ENCODE measurements around the gene AREG.
A peak's percentile ranks its signal among the peaks of the same experiment; 100 is the strongest.

The AREG gene

GRCh38 chr4:74433541-74434172, 11.3 kb upstream of the AREG start:
- DNase-seq = no peak

GRCh38 chr4:74435296-74435695, 9.6 kb upstream of the AREG start:
- DNase-seq = no peak

DNA sequence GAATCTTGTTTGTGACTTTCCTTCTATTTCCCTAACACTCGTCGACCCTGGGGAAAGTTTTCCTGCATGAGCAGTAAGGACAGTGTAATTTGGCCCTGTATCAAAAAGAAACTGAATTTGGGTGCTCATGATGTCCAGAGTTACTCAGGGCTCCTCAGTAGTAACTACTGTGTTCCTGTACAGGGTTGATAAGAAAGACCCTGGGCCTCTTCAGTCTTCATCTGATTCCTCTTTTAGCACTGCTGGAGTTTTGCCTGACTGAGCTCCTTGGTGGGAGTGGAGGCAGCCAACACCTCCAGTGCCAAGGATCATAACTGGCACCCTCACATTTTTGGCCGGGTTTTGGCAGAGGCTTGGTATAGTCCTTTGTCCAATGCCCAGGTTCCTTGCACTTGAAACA, 7.1 kb upstream of the AREG start:
- DNase-seq = no peak

DNA sequence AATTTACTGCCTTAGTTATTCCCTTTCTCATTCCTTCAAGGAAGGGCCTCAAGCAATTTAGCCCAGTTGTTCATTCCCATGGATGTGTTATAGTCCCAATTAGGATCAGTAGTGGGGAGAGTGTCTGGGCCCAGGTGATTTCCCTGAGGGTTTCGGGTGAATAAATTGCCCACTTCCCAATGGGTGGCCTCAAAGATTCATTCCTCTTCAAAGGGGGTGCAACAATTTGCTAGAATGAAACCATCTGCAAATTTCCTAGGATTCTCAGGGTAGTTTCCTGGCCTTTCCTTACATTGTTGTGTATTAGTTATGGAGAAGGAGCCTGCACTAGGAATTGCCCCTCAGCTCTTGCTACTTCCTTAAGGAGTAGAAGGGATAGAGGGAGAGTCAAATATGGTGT, 6.3 kb upstream of the AREG start:
- no peak for DNase-seq

GRCh38 chr4:74439952-74440351, 5.0 kb upstream of the AREG start:
- no peak for DNase-seq

DNA sequence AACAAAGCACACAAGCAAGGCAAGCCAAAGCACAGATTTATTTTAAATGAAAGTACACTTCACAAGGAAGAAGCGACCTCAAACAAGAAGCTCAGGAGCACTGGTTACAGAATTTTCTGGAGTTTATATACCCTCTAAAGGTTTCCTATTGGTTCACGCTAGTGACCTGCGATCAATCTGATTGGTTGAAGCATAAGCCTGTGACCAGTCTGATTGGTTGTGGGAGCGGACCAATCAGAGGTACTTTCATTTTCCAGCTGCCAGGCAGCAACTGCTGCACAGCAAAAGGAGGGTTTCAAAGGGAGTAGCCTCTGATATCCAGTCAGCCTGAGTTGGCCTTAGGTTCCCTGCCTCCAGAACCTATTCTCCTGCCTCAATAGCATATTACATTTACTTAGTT, 4.6 kb upstream of the AREG start:
- no peak for DNase-seq

DNA sequence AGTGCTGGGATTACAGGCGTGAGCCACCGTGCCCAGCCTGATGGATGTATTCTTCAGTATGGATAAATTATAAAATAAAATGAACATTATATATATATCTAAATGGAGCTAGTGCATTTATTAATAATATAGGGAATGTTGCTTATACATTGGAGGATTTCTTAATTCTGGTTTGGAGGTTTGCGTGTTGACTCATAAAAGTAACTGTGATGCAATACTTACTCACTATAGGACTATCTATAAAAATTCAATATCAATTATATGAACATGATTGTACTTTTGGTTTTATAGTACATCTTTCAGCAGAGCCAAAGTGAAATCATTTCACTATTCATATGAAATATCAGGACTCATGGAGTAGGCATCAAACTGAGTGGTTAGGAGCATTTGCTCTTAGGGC, 3.2 kb upstream of the AREG start:
- no peak for DNase-seq

DNA sequence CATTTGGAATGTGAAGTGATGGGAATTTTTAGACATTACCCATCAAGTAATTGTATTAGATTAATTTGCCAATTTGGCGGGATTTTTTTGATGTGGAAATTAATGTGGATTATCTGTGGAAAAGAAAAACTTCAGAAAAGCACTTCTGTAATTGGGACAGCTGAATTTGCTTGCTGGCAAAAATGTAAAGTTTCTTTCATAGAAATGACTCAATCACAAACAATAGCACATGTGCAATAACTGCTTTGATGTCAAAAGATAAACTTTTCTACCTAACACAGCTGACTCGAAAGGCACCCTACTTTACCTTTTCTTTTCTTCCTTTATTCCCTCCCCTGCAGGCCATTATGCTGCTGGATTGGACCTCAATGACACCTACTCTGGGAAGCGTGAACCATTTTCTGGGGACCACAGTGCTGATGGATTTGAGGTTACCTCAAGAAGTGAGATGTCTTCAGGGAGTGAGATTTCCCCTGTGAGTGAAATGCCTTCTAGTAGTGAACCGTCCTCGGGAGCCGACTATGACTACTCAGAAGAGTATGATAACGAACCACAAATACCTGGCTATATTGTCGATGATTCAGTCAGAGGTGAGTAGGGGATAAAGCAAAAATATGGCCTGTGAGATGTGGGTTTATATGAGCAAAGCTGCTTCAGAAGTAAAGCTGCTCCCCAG, 1.4 kb downstream of the AREG start:
- no peak for DNase-seq

GRCh38 chr4:74446896-74447295, 2.0 kb downstream of the AREG start:
- DNase-seq = no peak

- DNase-seq = no peak
These were observed 2.8 kb downstream of the AREG start for GRCh38 chr4:74447636-74448233.

GRCh38 chr4:74449571-74450297, 4.8 kb downstream of the AREG start:
- peak; percentile 43 for DNase-seq

- no peak for DNase-seq
These were observed 5.4 kb downstream of the AREG start for GRCh38 chr4:74450298-74450683.

DNA sequence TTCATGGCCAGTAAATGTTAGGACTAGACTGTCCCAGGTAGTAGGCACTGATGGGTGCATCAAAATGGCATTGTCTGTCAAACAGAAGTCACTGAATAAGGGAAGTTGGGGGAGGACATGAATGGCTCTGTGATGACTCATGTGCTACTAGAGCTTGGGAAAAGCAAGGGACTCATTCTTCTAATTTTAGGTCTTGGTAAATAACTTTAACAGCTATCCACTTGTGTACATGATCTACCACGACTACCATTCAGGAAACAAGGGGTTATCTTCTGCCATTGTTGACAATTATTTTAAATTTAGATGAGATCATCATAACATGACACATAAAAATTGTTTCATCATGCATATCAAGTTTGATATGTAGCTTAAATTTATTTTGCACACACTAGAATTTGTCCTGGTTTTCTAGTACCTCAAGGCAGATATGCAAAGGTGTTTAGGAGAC, 6.3 kb downstream of the AREG start:
- DNase-seq = peak; percentile 75

DNA sequence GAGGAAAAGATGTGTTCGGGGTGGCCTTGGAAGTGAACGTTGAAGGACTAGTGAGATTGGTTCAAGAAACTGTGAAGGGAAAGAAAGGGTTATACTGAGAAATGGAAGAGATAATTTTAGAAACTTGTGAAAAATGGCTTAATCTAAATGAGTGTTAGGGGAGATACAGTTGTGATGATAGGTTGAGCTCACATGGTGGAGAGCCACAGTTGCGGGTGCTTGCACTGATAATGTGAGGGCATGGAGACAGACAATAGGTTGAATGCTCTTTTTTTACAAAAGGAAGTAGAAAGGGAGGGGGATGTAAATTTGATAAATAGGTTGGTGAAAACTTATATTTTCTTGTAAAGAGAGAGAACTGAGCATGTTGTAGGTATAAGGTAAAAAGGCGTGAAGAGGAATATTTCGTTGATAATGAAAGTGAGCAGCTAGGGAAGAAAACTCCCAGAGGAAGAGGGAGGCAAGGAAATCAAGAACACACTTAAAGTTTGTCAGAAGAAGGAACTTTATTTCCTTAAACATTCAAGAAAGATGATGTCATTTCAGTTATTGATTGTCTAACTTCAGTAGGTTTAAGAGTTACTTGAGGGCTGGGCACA, 8.2 kb downstream of the AREG start:
- no peak for DNase-seq

DNA sequence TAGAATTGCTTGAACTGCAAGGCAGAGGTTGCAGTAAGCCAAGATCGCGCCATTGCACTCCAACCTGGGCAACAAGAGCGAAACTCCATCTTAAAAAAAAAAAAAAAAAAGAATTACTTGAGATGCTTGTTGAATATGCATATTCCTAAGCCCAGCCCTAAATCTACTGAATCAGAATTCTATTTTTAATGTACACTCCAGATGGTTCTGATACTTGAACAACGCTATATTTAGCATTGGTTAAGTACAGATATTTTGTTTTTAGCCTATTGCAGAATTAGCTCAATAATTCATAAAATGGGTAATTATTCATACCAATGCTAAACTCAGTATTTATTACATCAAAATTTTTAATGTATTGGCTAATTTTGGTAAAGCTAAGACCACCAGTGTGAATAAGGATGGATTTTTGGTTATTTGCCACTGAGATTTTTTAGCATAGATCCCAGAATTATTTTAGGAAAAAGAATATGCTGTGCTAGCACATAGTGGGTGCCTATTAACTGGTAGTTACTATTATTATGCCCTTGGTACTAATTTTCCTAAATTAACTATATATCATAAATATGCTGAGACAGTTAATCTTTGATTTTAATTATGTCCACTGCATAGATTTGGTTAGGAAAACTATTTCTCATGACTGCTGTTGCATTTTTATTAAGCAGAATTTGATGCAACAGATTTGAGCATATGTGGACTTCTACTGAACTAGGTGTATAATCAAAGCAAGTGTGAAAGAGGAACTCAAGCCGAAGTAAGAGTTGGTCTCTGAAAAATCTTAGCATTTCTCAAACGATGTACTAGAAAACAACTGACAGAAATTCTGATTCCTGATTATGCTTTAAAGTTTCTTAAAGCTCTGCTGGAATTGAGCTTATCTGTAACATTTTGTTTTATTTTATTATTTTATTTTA, 9.2 kb downstream of the AREG start:
- DNase-seq = no peak

- no peak for DNase-seq
These were observed 10.6 kb downstream of the AREG start for GRCh38 chr4:74455361-74456055.

DNA sequence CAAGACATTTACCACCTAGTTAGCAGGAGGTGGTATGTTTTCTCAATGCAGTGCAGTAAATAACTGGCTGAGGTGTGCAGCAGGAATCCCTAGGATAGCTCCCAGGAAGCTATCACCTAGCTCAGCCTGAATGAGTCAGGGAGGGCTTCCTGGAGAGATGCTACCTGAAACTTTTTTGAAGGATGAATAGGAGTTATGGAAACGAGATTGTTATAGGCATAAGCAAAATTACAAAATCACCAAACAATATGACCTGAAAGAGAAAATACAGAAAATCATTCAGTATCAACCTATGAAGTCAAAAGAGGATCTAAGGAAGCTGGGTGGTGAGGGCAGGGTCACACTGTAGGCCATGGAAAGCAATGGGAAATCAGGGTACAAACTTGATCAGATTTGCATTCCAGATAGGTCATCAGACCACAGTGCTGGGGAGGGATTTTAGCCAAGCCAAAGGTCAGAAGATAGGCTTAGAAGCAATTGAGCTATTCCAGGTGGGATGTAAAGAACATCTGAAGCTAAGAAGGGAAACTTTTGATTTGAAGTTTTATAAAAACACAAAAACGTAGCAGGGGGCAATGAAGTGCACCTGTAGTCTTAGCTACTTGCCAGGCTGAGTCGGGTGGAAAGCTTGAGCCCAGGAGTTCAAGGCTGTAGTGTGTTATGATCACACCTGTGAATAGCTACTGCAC, 11.3 kb downstream of the AREG start:
- no peak for DNase-seq

DNA sequence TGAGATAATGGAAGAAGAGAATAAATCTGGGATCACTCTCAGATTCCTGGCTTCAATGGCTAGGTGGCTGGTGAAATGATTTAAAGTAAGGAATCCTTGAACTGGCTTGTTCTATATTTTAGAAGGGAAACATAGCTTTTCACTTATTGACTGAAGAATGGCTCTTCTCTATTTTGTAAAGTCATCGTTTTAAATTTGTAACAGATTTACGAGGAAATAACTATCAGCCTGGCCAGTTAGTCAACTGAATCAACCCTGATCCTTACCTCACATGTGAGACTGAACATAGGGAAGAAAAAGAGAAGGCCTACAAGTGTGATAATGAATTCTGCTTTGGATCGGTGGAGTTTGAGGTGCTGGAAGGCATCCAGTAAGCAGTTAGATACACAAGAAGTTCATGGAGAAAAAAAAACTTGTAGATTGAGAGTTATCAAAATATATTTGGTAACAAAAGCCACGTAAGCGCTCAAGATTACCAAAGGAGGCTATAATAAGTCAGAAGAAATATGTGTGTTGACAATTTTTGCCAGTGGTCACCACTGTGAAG, 12.0 kb downstream of the AREG start:
- DNase-seq = no peak

- no peak for DNase-seq
These were observed 15.9 kb downstream of the AREG start for GRCh38 chr4:74460833-74461232.

- no peak for DNase-seq
These were observed 18.2 kb downstream of the AREG start for GRCh38 chr4:74463123-74463522.

- DNase-seq = no peak
These were observed 19.4 kb downstream of the AREG start for GRCh38 chr4:74464291-74464690.
